ENCODE measurements around the gene RNF168.
"Not testable (repeated sequence)": the region's sequence is repeated elsewhere in the genome, so short reads cannot be mapped to it uniquely, and the experiment has no call there.

RNF168 gene, protein sequence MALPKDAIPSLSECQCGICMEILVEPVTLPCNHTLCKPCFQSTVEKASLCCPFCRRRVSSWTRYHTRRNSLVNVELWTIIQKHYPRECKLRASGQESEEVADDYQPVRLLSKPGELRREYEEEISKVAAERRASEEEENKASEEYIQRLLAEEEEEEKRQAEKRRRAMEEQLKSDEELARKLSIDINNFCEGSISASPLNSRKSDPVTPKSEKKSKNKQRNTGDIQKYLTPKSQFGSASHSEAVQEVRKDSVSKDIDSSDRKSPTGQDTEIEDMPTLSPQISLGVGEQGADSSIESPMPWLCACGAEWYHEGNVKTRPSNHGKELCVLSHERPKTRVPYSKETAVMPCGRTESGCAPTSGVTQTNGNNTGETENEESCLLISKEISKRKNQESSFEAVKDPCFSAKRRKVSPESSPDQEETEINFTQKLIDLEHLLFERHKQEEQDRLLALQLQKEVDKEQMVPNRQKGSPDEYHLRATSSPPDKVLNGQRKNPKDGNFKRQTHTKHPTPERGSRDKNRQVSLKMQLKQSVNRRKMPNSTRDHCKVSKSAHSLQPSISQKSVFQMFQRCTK

GRCh38 chr3:196503196-196504076 lies at the start of gene RNF168:
Gene RNF168, minus strand, starts transcription at chr3:196503768. Its CDS starts 595 bp downstream, at chr3:196503173.
- peak; percentile 93 for DNase-seq

DNA sequence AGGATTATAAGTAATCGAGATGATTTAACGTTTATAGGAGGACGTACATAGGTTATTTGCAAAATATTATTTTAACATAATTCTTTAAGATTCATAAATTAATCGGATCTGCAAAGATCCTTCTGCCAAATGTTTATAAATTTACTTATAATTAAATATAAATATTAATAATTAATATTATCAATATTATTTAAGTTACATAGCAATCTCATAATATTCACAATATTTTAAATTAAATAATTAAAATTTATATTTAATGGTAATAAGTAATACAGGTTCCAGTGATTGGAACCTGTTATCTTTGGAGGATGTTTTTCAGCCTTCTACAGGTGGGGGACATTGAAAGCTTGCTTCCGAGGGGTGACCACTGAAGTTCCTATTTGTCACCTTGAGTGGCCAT lies 48.7 kb upstream of the RNF168 start:
- no peak for DNase-seq

- DNase-seq: not testable (repeated sequence)
Measured at GRCh38 chr3:196550172-196550571, 46.6 kb upstream of the RNF168 start.

DNA sequence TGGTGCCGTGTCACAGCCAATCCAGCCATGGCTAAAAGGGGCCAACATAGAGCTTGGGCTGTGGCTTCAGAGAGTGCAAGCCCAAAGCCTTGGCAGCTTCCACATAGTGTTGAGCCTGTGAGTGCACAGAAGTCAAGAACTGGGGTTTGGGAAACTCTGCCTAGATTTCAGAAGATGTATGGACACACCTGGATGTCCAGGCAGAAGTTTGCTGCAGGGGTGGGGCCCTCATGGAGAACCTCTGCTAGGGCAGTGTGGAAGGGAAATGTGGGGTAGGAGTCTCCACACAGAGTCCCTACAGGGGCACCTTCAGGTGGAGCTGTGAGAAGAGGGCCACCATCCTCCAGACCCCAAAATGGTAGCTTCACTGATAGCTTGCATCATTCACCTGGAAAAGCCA lies 45.7 kb upstream of the RNF168 start:
- not testable (repeated sequence) for DNase-seq

- DNase-seq: no peak
Measured at GRCh38 chr3:196547067-196547466, 43.5 kb upstream of the RNF168 start.

GRCh38 chr3:196546537-196546936 lies 43.0 kb upstream of the RNF168 start:
- no peak for DNase-seq

DNA sequence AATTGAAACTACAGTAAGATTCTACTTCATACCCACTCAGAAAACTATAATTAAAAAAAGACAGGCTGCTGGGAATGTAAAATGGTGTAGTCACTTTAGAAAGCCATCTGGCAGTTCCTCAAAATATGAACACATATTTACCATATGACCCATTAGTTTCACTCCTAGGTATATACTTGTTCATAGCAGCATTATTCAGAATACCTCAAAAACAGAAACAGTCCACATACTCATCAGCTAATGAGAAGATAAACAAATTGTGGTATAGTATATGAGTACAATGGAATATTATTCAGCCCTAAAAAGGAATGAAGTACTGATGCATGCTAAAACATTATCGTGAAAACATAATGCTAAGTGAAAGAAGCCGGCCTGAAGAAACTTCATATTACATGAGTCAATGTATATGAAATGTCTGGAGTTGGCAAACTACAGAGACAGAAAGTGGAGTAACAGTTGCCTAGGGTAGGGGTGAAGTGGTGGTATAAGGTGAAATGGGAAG lies 41.0 kb upstream of the RNF168 start:
- no peak for DNase-seq

DNA sequence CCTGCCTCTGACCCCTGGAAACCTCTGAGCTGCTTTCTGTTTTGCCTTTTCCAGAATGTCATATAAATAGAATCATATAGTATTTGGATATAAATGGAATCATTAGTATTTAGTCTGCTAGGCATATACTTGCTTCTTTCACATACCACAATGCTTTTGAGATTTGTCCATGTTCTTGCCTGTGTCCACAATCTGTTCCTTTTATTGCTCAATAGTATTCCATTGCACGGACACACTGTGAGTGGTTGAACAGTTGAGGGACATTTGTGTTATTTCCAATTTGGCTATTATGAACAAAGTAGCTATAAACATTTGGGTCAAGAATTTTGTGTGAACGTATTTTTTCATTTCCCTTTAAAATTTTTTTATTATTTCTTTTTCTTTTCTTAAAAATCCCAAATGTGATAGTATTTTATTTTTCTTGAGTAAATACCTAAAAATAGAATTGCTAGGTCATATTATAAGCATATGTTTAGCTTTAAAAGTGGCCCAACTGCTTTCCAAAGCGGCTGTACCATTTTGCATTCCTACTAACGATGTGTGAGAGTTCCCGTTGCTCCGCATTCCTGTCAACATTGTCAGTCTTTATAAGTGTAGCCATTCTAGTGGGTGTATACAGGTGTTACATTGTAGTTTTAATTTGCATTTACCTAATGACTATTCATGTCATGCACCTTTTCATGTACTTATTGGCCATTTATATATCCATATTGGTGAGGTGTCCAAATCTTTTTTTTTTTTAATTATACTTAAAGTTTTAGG lies 38.3 kb upstream of the RNF168 start:
- no peak for DNase-seq

- DNase-seq: no peak
Measured at GRCh38 chr3:196537319-196537984, 33.9 kb upstream of the RNF168 start.

GRCh38 chr3:196533260-196533681 lies 29.7 kb upstream of the RNF168 start:
- DNase-seq: no peak

GRCh38 chr3:196531418-196531817 lies 27.9 kb upstream of the RNF168 start:
- DNase-seq: no peak

DNA sequence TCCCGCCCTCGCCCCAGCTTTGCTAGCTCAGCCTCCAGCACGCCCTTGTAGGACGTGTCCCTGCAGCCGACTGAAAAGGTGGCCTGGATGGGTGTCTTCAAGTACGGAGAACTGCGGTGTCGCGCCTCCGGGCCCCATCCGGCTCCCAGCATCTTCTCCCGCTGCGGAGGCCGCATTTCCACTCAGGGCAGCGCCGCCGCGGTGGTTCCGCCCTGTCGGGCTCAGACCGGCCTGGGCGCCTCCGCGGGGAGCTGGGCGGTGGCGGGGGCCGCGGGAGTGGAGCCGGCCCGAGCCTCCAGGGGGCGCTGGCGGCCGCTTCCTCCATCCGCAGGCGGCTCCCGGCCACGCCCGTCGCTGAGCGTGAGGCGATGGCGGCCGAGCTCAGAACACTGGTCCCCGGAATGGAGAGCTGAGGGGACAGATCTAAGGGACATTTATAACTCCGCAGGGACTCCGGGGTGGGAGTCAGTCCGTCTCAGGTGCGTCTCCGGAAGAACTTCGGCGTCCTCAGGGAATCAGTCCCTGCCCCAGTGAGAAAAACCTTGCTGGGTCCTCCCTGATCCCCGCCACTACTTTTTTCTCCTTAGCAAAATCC lies 25.2 kb upstream of the RNF168 start:
- DNase-seq: peak; percentile 34

DNA sequence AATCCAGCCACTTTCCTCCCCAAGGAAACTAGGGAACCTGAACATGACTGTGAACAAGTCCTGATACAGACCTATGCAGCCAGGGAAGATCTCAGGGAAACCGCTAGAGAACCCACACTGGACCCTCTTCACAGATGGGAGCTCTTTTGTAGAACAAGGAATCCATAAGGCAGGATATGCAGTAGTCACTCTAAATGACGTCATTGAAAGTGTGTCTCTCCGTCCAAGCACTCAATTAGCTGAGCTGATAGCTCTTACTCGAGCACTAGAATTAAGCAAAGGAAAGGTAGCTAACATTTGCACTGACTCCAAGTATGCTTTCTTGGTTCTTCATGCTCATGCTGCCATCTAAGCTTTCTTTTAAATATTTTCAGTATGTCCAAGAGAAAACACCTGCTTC lies 21.6 kb upstream of the RNF168 start:
- no peak for DNase-seq

DNA sequence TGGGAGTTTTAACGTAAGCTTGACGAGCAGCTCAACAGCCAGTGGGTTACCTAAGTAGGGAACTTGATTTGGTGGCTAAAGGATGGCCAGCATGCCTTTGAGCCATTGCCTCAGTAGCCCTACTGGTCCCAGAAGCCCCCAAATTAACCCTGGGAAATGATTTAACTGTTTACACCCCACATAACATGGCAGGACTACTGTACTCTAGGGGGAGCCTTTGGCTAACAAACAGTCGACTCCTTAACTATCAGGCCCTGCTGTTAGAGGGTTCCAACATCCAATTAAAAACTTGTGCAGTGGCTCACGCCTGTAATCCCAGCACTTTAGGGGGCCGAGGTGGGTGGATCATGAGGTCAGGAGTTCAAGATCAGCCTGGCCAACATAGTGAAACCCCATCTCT lies 21.0 kb upstream of the RNF168 start:
- DNase-seq: no peak

DNA sequence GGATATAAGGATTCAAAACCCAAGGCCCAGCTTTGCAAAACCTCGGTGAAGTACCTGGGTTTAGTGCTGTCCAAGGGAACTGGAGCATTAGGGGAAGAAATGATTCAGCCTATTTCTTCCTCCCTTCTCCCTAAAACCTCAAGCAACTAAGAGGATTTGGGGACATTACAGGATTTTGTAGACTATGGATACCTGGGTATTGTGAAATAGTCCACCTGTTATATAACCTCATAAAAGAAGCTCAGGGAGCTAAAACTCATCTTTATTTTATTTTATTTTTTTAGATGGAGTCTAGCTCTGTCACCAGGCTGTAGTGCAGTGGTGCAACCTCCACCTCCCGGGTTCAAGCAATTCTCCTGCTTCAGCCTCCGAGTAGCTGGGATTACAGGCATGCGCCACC lies 20.3 kb upstream of the RNF168 start:
- DNase-seq: no peak

DNA sequence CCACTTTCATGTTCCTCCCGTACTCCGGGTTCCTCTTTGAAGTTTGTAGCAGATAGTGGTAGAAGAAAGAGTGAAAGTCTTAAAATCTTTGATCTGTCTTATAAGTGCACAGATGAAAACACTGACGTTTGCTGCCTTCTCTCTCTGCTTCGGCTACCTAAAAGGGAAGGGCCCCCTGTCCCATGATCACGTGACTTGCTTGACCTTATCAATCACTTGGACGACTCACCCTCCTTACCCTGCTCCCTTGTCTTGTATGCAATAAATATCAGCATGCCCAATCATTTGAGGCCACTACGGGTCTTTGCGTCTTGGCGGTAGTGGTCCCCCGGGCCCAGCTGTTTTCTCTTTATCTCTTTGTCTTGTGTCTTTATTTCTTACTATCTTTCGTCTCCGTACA lies 17.7 kb upstream of the RNF168 start:
- not testable (repeated sequence) for DNase-seq

- DNase-seq: no peak
Measured at GRCh38 chr3:196519718-196520082, 16.1 kb upstream of the RNF168 start.

GRCh38 chr3:196518966-196519717 lies 15.6 kb upstream of the RNF168 start:
- no peak for DNase-seq

DNA sequence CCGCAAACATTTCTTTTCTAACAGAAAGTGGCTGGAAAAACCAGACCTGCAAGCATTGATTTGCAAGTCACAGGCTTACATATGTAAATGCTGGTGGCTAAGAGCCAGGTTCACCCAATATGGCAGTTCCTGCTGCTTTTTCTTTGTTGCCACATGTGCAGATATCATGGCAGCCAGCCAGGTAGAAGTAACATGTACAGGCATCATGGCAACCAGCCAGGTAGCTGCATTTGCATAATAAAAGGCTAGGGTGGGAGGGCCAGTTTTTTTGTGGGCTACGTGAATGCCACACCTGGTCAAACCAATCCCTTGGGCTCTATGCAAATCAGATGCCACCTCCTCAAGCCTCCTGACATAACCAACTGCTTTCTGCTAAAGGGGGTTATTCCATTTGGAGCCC lies 14.4 kb upstream of the RNF168 start:
- no peak for DNase-seq

- no peak for DNase-seq
Measured at GRCh38 chr3:196517162-196517800, 13.7 kb upstream of the RNF168 start.
